ENCODE measurements around the gene WDR59. TPM values are rescaled to one million over a fixed set of nuclear protein-coding genes. Genes with fewer than 3 reads are reported as not detected.

The WDR59 gene
- total and polyA plus RNA-seq, 9 of the 15 experiments (the other 6 are each of a cell fraction or from before 2014, with no cell fraction given), result 12.7 to 126 (median 34.7) TPM

DNA sequence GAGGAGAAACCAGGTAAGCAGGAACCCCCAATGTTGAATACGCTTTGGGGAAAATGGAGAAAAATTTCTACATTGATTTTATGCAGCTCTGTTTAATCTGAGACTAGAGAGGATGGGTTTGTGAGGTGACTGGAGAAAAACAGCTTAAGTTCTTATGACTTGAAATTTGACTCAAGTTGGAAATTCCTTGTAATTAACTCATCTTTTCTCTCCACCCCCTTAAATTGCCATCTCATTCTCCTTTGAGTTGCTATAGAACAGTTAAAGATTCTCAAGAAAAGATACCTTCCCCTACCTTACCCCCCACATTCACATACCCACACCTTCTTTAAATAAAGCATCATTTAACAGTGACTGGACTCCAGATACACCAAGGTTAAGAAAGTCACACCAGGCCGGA lies 38.1 kb upstream of the WDR59 start:
- ATAC-seq, result no peak
- Histone ChIP-seq H3K27me3 (ENCODE audit: control insufficient read depth in 2 of 2, insufficient read depth in 2 of 2, low read length in 2 of 2) (no peaks in the 10 kb centered on the region), H3K79me2 (ENCODE audit: control insufficient read depth, insufficient read depth, low read length) (peaks cover 87% of the 10 kb centered on the region), H4K20me1 (replicated peaks; ENCODE audit: control insufficient read depth, insufficient read depth, low read length) (no peaks in the 10 kb centered on the region), H3K27ac (ENCODE audit: extremely low read depth, low read depth, low read length) (no peak overlapping the region), H2AFZ (ENCODE audit: low read depth, low read length) (no peak overlapping the region), H3K4me3 (no peak overlapping the region), H3K36me3 (ENCODE audit: control insufficient read depth, insufficient read depth, low read length) (no peaks in the 10 kb centered on the region; the same call in 2 of the 3 replicates), H3K9me1 (ENCODE audit: control insufficient read depth, insufficient read depth, low read length) (no peaks in the 10 kb centered on the region), H3K9ac (ENCODE audit: insufficient read depth in 1 of 2, low read depth in 2 of 2, low read length in 2 of 2) (no peak overlapping the region), H3K4me1 (replicated peaks in 1 of 2; ENCODE audit: control insufficient read depth in 2 of 2, insufficient read depth in 2 of 2, low read length in 2 of 2) (peaks cover 9 to 39% of the 10 kb centered on the region in 2 experiments; a peak in 4 of 5 replicates), H3K9me3 (replicated peaks; ENCODE audit: control insufficient read depth, insufficient read depth, low read depth, low read length) (peaks cover 5% of the 10 kb centered on the region; the same call in 1 of the 2 replicates), H3K4me2 (ENCODE audit: insufficient read depth, low read length) (no peak overlapping the region)
- BruUV-seq (replicated peaks), result no TSS peak
- intact Hi-C loops (cut with micrococcal nuclease) (no loop called here), in situ Hi-C loops (cut with MboI) (no loop called here)
- WGBS (ENCODE audit: insufficient coverage, low coverage, missing lambda C conversion rate), result 92% methylated on average over 2 of the region's 2 CpGs
- no peak for FAIRE-seq
- TF ChIP-seq, protein P1, sequence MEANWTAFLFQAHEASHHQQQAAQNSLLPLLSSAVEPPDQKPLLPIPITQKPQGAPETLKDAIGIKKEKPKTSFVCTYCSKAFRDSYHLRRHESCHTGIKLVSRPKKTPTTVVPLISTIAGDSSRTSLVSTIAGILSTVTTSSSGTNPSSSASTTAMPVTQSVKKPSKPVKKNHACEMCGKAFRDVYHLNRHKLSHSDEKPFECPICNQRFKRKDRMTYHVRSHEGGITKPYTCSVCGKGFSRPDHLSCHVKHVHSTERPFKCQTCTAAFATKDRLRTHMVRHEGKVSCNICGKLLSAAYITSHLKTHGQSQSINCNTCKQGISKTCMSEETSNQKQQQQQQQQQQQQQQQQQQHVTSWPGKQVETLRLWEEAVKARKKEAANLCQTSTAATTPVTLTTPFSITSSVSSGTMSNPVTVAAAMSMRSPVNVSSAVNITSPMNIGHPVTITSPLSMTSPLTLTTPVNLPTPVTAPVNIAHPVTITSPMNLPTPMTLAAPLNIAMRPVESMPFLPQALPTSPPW (CRISPR knock-in tag; IDR thresholded peaks at IDR 0.05), result no peak
- no peak for TF ChIP-seq ZNF282 (CRISPR knock-in tag; IDR thresholded peaks at IDR 0.05)
- no peak for TF ChIP-seq ZNF347 (CRISPR knock-in tag; IDR thresholded peaks at IDR 0.05; ENCODE audit: low read depth)
- TF ChIP-seq ETV6 (IDR thresholded peaks at IDR 0.05; ENCODE audit: borderline replicate concordance in 1 of 2, low read depth in 2 of 2, low read length in 1 of 2), result no peak
- TF ChIP-seq ETV6 (CRISPR knock-in tag; IDR thresholded peaks at IDR 0.05; ENCODE audit: borderline replicate concordance), result no peak
- TF ChIP-seq NCOA4 (IDR thresholded peaks at IDR 0.05; ENCODE audit: partially characterized antibody), result no peak
- ChIA-PET POLR2A (interaction anchor here (0.8 to 1.2 kb wide), 3 partner anchors 10 to 15 kb away, joined by 3 to 5 read pairs (median 4); no protein-coding TSS in a partner anchor), CTCF (ENCODE audit: low intra/inter-chr PET ratio) (no interaction called here)
- no peak for DNase-seq (ENCODE audit: extremely low read depth in 1 of 4, low spot score in 3 of 4)
